ENCODE measurements around the gene PTPRD. TPM values are rescaled to one million over a fixed set of nuclear protein-coding genes. Genes with fewer than 3 reads are reported as not detected.

Gene PTPRD
- total and polyA plus RNA-seq, 2 experiments from 2014 or later = 11.5 to 58.0 TPM

GRCh38 chr9:8727191-8727590, 1885.6 kb downstream of the PTPRD start (continued):
- TF ChIP-seq CREB1 (CRISPR knock-in tag; IDR thresholded peaks at IDR 0.05; ENCODE audit: low read depth) = no peak
- TF ChIP-seq, protein P1, sequence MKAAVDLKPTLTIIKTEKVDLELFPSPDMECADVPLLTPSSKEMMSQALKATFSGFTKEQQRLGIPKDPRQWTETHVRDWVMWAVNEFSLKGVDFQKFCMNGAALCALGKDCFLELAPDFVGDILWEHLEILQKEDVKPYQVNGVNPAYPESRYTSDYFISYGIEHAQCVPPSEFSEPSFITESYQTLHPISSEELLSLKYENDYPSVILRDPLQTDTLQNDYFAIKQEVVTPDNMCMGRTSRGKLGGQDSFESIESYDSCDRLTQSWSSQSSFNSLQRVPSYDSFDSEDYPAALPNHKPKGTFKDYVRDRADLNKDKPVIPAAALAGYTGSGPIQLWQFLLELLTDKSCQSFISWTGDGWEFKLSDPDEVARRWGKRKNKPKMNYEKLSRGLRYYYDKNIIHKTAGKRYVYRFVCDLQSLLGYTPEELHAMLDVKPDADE (IDR thresholded peaks at IDR 0.05) = no peak
- no peak for TF ChIP-seq JUNB (IDR thresholded peaks at IDR 0.05; ENCODE audit: unreplicated experiment)
- TF ChIP-seq EZH2phosphoT487 (IDR thresholded peaks at IDR 0.05; ENCODE audit: unreplicated experiment) = no peak
- no peak for TF ChIP-seq STAT1 (IDR thresholded peaks at IDR 0.05; ENCODE audit: unreplicated experiment)
- no peak for TF ChIP-seq EZH2 (IDR thresholded peaks at IDR 0.05; ENCODE audit: low read depth, unreplicated experiment)
- TF ChIP-seq POLR2AphosphoS5 (IDR thresholded peaks at IDR 0.05; ENCODE audit: low read depth) = no peak
- no peak for TF ChIP-seq CTCF (conservative IDR thresholded peaks at IDR 0.05; ENCODE audit: low read depth in 2 of 2)

- Histone ChIP-seq H3K36me3 (ENCODE audit: insufficient read depth) (no peaks in the 10 kb centered on the region), H2AFZ (no peak overlapping the region), H3K79me2 (replicated peaks; ENCODE audit: insufficient read depth) (0 out of 2 replicates have a peak, but pooled peaks cover 3% of the 10 kb centered on the region), H3K4me1 (ENCODE audit: insufficient read depth) (peaks cover 6% of the 10 kb centered on the region; the same call in 1 of the 2 replicates), H3F3A (replicated peaks; ENCODE audit: low read depth) (no peaks in the 10 kb centered on the region), H3K4me3 (no peak overlapping the region), H3K4me2 (no peak overlapping the region), H3K9me2 (ENCODE audit: insufficient read depth) (no peaks in the 10 kb centered on the region), H4K20me1 (replicated peaks; ENCODE audit: insufficient read depth) (no peaks in the 10 kb centered on the region), H3K27ac (ENCODE audit: low read depth) (0 out of 2 replicates have a peak overlapping the region, but pooled peaks have one; percentile 51), H3K27me3 (ENCODE audit: insufficient read depth) (no peaks in the 10 kb centered on the region)
- DNase-seq (ENCODE audit: low spot score) (no peak), ATAC-seq (no peak)
- Mint-ChIP-seq H3K4me1 (peaks cover 12% of the 10 kb centered on the region), H3K27ac (peak overlapping the region; percentile 77; the same call in 1 of the 2 replicates), H3K4me3 (no peak overlapping the region), H3K9me3 (no peaks in the 10 kb centered on the region), H3K27me3 (ENCODE audit: insufficient read depth, low read depth, poor library complexity) (no peaks in the 10 kb centered on the region), H3K36me3 (ENCODE audit: low read depth) (no peaks in the 10 kb centered on the region)
- TF ChIP-seq, protein P2, sequence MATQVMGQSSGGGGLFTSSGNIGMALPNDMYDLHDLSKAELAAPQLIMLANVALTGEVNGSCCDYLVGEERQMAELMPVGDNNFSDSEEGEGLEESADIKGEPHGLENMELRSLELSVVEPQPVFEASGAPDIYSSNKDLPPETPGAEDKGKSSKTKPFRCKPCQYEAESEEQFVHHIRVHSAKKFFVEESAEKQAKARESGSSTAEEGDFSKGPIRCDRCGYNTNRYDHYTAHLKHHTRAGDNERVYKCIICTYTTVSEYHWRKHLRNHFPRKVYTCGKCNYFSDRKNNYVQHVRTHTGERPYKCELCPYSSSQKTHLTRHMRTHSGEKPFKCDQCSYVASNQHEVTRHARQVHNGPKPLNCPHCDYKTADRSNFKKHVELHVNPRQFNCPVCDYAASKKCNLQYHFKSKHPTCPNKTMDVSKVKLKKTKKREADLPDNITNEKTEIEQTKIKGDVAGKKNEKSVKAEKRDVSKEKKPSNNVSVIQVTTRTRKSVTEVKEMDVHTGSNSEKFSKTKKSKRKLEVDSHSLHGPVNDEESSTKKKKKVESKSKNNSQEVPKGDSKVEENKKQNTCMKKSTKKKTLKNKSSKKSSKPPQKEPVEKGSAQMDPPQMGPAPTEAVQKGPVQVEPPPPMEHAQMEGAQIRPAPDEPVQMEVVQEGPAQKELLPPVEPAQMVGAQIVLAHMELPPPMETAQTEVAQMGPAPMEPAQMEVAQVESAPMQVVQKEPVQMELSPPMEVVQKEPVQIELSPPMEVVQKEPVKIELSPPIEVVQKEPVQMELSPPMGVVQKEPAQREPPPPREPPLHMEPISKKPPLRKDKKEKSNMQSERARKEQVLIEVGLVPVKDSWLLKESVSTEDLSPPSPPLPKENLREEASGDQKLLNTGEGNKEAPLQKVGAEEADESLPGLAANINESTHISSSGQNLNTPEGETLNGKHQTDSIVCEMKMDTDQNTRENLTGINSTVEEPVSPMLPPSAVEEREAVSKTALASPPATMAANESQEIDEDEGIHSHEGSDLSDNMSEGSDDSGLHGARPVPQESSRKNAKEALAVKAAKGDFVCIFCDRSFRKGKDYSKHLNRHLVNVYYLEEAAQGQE (IDR thresholded peaks at IDR 0.05; ENCODE audit: unreplicated experiment) = no peak
- TF ChIP-seq, protein P3, sequence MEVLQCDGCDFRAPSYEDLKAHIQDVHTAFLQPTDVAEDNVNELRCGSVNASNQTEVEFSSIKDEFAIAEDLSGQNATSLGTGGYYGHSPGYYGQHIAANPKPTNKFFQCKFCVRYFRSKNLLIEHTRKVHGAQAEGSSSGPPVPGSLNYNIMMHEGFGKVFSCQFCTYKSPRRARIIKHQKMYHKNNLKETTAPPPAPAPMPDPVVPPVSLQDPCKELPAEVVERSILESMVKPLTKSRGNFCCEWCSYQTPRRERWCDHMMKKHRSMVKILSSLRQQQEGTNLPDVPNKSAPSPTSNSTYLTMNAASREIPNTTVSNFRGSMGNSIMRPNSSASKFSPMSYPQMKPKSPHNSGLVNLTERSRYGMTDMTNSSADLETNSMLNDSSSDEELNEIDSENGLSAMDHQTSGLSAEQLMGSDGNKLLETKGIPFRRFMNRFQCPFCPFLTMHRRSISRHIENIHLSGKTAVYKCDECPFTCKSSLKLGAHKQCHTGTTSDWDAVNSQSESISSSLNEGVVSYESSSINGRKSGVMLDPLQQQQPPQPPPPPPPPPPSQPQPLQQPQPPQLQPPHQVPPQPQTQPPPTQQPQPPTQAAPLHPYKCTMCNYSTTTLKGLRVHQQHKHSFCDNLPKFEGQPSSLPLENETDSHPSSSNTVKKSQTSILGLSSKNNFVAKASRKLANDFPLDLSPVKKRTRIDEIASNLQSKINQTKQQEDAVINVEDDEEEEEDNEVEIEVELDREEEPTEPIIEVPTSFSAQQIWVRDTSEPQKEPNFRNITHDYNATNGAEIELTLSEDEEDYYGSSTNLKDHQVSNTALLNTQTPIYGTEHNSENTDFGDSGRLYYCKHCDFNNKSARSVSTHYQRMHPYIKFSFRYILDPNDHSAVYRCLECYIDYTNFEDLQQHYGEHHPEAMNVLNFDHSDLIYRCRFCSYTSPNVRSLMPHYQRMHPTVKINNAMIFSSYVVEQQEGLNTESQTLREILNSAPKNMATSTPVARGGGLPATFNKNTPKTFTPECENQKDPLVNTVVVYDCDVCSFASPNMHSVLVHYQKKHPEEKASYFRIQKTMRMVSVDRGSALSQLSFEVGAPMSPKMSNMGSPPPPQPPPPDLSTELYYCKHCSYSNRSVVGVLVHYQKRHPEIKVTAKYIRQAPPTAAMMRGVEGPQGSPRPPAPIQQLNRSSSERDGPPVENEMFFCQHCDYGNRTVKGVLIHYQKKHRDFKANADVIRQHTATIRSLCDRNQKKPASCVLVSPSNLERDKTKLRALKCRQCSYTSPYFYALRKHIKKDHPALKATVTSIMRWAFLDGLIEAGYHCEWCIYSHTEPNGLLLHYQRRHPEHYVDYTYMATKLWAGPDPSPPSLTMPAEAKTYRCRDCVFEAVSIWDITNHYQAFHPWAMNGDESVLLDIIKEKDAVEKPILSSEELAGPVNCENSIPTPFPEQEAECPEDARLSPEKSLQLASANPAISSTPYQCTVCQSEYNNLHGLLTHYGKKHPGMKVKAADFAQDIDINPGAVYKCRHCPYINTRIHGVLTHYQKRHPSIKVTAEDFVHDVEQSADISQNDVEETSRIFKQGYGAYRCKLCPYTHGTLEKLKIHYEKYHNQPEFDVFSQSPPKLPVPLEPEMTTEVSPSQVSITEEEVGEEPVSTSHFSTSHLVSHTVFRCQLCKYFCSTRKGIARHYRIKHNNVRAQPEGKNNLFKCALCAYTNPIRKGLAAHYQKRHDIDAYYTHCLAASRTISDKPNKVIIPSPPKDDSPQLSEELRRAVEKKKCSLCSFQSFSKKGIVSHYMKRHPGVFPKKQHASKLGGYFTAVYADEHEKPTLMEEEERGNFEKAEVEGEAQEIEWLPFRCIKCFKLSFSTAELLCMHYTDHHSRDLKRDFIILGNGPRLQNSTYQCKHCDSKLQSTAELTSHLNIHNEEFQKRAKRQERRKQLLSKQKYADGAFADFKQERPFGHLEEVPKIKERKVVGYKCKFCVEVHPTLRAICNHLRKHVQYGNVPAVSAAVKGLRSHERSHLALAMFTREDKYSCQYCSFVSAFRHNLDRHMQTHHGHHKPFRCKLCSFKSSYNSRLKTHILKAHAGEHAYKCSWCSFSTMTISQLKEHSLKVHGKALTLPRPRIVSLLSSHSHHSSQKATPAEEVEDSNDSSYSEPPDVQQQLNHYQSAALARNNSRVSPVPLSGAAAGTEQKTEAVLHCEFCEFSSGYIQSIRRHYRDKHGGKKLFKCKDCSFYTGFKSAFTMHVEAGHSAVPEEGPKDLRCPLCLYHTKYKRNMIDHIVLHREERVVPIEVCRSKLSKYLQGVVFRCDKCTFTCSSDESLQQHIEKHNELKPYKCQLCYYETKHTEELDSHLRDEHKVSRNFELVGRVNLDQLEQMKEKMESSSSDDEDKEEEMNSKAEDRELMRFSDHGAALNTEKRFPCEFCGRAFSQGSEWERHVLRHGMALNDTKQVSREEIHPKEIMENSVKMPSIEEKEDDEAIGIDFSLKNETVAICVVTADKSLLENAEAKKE (CRISPR knock-in tag; IDR thresholded peaks at IDR 0.05) = no peak
These were observed 1886.1 kb downstream of the PTPRD start for GRCh38 chr9:8726692-8727091.
